Neural cell (in vitro differentiated cells): ENCODE measurements around the gene CNNM2. TPM values are rescaled to one million over a fixed set of nuclear protein-coding genes. Genes with fewer than 3 reads are reported as not detected.

ENCODE experiments used
- H2AFZ ChIP-seq: fragments of 200-600, 300-800 bp; sonication (generic), shearing (Covaris generic); 2 replicates; pipeline ENCODE4 v1.6.0; 2014; ENCODE audit warnings: low read depth, mild to moderate bottlenecking, antibody characterized with exemption, low read length, moderate library complexity
- H3F3A ChIP-seq: fragments of 200-600 bp; shearing (Covaris generic); 2 replicates; pipeline ENCODE4 v1.6.1; 2016; ENCODE audit warnings: mild to moderate bottlenecking, moderate library complexity, mixed read lengths, antibody characterized with exemption, low read length; ENCODE audit not compliant: insufficient read depth, poor library complexity, severe bottlenecking
- H3K27ac ChIP-seq: fragments of 200-600, 300-800 bp; sonication (generic), shearing (Covaris generic); 2 replicates; pipeline ENCODE4 v1.5.1; 2014; ENCODE audit warnings: mild to moderate bottlenecking, low read length, moderate library complexity
- H3K27me3 ChIP-seq: fragments of 300-800, 200-600 bp; sonication (generic), shearing (Covaris generic); 2 replicates; pipeline ENCODE4 v1.6.0; 2014; ENCODE audit warnings: mild to moderate bottlenecking, low read depth, low read length, moderate library complexity; ENCODE audit not compliant: insufficient read depth
- H3K36me3 ChIP-seq: fragments of 300-800, 200-600 bp; sonication (generic), shearing (Covaris generic); 2 replicates; pipeline ENCODE4 v1.5.1; 2014; ENCODE audit warnings: mild to moderate bottlenecking, antibody characterized with exemption, low read length, moderate library complexity; ENCODE audit not compliant: insufficient read depth
- H3K4me2 ChIP-seq: fragments of 300-800, 200-600 bp; sonication (generic), shearing (Covaris generic); 2 replicates; pipeline ENCODE4 v1.6.0; 2014; ENCODE audit warnings: mild to moderate bottlenecking, low read length
- H3K4me3 ChIP-seq: fragments of 300-800, 200-600 bp; sonication (generic), shearing (Covaris generic); 2 replicates; pipeline ENCODE4 v1.5.1; 2014; ENCODE audit warnings: mild to moderate bottlenecking, low read length, moderate library complexity
- H3K79me2 ChIP-seq: fragments of 200-600 bp; shearing (Covaris generic); replicated peaks from 2 replicates; pipeline ENCODE4 v1.6.0; 2014; ENCODE audit warnings: mild to moderate bottlenecking, low read length, moderate library complexity; ENCODE audit not compliant: insufficient read depth
- H3K9ac ChIP-seq: fragments of 300-800, 200-600 bp; sonication (generic), shearing (Covaris generic); 2 replicates; pipeline ENCODE4 v1.6.1; 2016; ENCODE audit warnings: mild to moderate bottlenecking, low read length, mixed read lengths
- H3K9me2 ChIP-seq: fragments of 200-600 bp; shearing (Covaris generic); 2 replicates; pipeline ENCODE4 v1.6.1; 2016; ENCODE audit warnings: mild to moderate bottlenecking, low read length, mixed read lengths; ENCODE audit not compliant: insufficient read depth
- H3K9me3 ChIP-seq: fragments of 200-600, 300-800 bp; sonication (generic), shearing (Covaris generic); 2 replicates; pipeline ENCODE4 v1.6.1; 2016; ENCODE audit warnings: mild to moderate bottlenecking, mixed run types, low read length, moderate library complexity, mixed read lengths
- H4K20me1 ChIP-seq: fragments of 200-600 bp; shearing (Covaris generic); 2 replicates; pipeline ENCODE4 v1.6.1; 2016; ENCODE audit warnings: mild to moderate bottlenecking, mixed run types; ENCODE audit not compliant: insufficient read depth
- EP300 ChIP-seq: fragments of 450-650 bp; conservative IDR thresholded peaks from 2 replicates; pipeline ENCODE4 v1.6.1; 2014; ENCODE audit warnings: antibody characterized with exemption, mild to moderate bottlenecking, moderate library complexity; ENCODE audit not compliant: poor library complexity, severe bottlenecking
- EZH2 ChIP-seq: fragments of 200-600, 300-800 bp; shearing (Covaris generic), sonication (generic); IDR thresholded peaks from 2 replicates; pipeline ENCODE4 v1.6.1; 2014; ENCODE audit warnings: antibody characterized with exemption, low read length, borderline replicate concordance, mild to moderate bottlenecking; ENCODE audit not compliant: insufficient read depth, poor library complexity, severe bottlenecking
- MXI1 ChIP-seq: fragments of 450-650 bp; conservative IDR thresholded peaks from 2 replicates; pipeline ENCODE4 v1.6.1; 2014; ENCODE audit warnings: antibody characterized with exemption, mild to moderate bottlenecking; ENCODE audit not compliant: poor library complexity, severe bottlenecking
- POLR2AphosphoS5 ChIP-seq: IDR thresholded peaks from 2 replicates; pipeline ENCODE4 v1.6.1; 2012
- RAD21 ChIP-seq: fragments of 450-650 bp; conservative IDR thresholded peaks from 2 replicates; pipeline ENCODE4 v1.6.1; 2014; ENCODE audit warnings: antibody characterized with exemption, mild to moderate bottlenecking, moderate library complexity
- SMC3 ChIP-seq: fragments of 450-650 bp; conservative IDR thresholded peaks from 2 replicates; pipeline ENCODE4 v1.6.1; 2014; ENCODE audit warnings: antibody characterized with exemption, mild to moderate bottlenecking, moderate library complexity; ENCODE audit not compliant: poor library complexity
- TAF1 ChIP-seq: IDR thresholded peaks from 2 replicates; pipeline ENCODE4 v1.6.1; 2012; ENCODE audit warnings: low read depth
- polyA plus RNA-seq: library from polyadenylated mRNA; depleted of rRNA; stranded (reverse); fragments of >200 nt; gene quantifications from 2 replicates; pipeline ENCODE4 v1.2.3, GENCODE V29; 2014
- TF ChIP-seq, protein P1 (sequence below): fragments of 450-650 bp; IDR thresholded peaks from 2 replicates; pipeline ENCODE4 v1.5.1; 2014; ENCODE audit warnings: antibody characterized with exemption, mild to moderate bottlenecking, moderate library complexity; ENCODE audit not compliant: poor library complexity, severe bottlenecking
- TF ChIP-seq, protein P2 (sequence below): IDR thresholded peaks from 2 replicates; pipeline ENCODE4 v1.6.1; 2012; ENCODE audit warnings: borderline replicate concordance

CNNM2 gene
- polyA plus RNA-seq, 1 donor from 2014 or later: 5.0 TPM

DNA sequence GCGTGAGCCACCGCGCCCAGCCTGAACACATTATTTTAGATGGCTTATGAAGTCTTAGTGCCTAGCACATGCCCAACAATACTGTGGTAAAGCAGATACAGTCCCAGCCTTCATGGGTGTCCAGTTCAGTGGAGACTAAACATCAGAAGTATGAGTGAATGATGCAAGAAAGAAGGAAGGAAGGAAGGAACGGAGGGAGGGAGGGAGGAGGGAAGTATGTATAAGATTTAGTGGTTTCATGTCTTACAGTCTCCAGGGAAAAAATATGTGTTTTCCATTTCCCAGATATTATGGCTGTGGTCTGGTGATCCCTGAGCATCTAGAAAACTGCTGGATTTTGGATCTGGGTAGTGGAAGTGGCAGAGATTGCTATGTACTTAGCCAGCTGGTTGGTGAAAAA, 45.9 kb upstream of the CNNM2 start:
- no peaks in the 10 kb centered on the region for H3K27me3 ChIP-seq
- no peak overlapping the region for H3K4me3 ChIP-seq
- H2AFZ ChIP-seq: no peak overlapping the region
- H3K9me2 ChIP-seq: no peaks in the 10 kb centered on the region
- TF ChIP-seq SMC3 (no peak), TAF1 (no peak), MXI1 (no peak), EZH2 (no peak), RAD21 (no peak)
- TF ChIP-seq, protein P1, sequence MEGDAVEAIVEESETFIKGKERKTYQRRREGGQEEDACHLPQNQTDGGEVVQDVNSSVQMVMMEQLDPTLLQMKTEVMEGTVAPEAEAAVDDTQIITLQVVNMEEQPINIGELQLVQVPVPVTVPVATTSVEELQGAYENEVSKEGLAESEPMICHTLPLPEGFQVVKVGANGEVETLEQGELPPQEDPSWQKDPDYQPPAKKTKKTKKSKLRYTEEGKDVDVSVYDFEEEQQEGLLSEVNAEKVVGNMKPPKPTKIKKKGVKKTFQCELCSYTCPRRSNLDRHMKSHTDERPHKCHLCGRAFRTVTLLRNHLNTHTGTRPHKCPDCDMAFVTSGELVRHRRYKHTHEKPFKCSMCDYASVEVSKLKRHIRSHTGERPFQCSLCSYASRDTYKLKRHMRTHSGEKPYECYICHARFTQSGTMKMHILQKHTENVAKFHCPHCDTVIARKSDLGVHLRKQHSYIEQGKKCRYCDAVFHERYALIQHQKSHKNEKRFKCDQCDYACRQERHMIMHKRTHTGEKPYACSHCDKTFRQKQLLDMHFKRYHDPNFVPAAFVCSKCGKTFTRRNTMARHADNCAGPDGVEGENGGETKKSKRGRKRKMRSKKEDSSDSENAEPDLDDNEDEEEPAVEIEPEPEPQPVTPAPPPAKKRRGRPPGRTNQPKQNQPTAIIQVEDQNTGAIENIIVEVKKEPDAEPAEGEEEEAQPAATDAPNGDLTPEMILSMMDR: no peak
- H3K79me2 ChIP-seq: no peaks in the 10 kb centered on the region
- H3K9me3 ChIP-seq: no peaks in the 10 kb centered on the region
- H3K9ac ChIP-seq: no peak overlapping the region
- no peaks in the 10 kb centered on the region for H3K36me3 ChIP-seq
- H3K4me2 ChIP-seq: no peak overlapping the region
- H3K27ac ChIP-seq: no peak overlapping the region
- H3F3A ChIP-seq: no peaks in the 10 kb centered on the region
- no peaks in the 10 kb centered on the region for H4K20me1 ChIP-seq

DNA sequence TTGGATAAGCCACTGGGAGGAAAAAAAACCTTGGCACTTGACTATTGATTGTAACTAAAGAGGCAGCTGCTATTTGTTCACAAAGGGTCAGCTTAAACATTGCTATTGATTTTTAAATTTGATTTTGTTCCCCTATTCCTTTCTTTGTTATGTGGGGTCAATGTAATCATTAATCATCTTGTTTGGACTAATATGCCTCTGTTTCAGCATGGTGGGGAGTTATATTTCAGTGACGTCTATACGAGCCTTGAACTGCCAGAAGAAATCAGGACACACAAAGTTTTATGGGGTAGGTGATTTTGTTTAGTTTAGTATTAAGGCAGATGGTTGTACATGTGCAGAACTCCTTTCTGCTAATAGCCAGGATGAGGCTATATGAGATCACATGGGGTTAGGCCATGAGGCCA, 41.3 kb upstream of the CNNM2 start:
- H3K27ac ChIP-seq: no peak overlapping the region
- no peaks in the 10 kb centered on the region for H3K9me2 ChIP-seq
- no peaks in the 10 kb centered on the region for H3K79me2 ChIP-seq
- H4K20me1 ChIP-seq: no peaks in the 10 kb centered on the region
- TF ChIP-seq SMC3 (no peak), EP300 (no peak), RAD21 (no peak), TAF1 (no peak), POLR2AphosphoS5 (no peak), MXI1 (no peak), EZH2 (no peak)
- TF ChIP-seq, protein P2, sequence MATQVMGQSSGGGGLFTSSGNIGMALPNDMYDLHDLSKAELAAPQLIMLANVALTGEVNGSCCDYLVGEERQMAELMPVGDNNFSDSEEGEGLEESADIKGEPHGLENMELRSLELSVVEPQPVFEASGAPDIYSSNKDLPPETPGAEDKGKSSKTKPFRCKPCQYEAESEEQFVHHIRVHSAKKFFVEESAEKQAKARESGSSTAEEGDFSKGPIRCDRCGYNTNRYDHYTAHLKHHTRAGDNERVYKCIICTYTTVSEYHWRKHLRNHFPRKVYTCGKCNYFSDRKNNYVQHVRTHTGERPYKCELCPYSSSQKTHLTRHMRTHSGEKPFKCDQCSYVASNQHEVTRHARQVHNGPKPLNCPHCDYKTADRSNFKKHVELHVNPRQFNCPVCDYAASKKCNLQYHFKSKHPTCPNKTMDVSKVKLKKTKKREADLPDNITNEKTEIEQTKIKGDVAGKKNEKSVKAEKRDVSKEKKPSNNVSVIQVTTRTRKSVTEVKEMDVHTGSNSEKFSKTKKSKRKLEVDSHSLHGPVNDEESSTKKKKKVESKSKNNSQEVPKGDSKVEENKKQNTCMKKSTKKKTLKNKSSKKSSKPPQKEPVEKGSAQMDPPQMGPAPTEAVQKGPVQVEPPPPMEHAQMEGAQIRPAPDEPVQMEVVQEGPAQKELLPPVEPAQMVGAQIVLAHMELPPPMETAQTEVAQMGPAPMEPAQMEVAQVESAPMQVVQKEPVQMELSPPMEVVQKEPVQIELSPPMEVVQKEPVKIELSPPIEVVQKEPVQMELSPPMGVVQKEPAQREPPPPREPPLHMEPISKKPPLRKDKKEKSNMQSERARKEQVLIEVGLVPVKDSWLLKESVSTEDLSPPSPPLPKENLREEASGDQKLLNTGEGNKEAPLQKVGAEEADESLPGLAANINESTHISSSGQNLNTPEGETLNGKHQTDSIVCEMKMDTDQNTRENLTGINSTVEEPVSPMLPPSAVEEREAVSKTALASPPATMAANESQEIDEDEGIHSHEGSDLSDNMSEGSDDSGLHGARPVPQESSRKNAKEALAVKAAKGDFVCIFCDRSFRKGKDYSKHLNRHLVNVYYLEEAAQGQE: no peak
- TF ChIP-seq, protein P1: no peak
- no peaks in the 10 kb centered on the region for H3F3A ChIP-seq
- H3K4me3 ChIP-seq: no peak overlapping the region
- no peak overlapping the region for H2AFZ ChIP-seq
- no peaks in the 10 kb centered on the region for H3K27me3 ChIP-seq
- H3K4me2 ChIP-seq: no peak overlapping the region
- H3K36me3 ChIP-seq: no peaks in the 10 kb centered on the region
- H3K9me3 ChIP-seq: no peaks in the 10 kb centered on the region
- no peak overlapping the region for H3K9ac ChIP-seq
